H1 (cell line): Measurements from ENCODE around the gene C17orf113.

Experiments used
- POLR2A ChIP-seq, 2 experiments: IDR thresholded peaks; 1 replicate in 1 of 2; 2 replicates in 1 of 2; pipeline ENCODE4 v1.6.1; 2011; ENCODE audit warnings: low read depth in 2 of 2, low read length in 2 of 2, mild to moderate bottlenecking in 2 of 2; ENCODE audit errors: control extremely low read depth in 1 of 2
- RAD21 ChIP-seq, 2 experiments: IDR thresholded peaks in 1 of 2; conservative IDR thresholded peaks in 1 of 2; 2 replicates each; pipeline ENCODE4 v1.6.1; 2011; ENCODE audit warnings: low read depth in 2 of 2, low read length in 2 of 2, improper control_type of control experiment in 1 of 2, inconsistent platforms in 1 of 2, mild to moderate bottlenecking in 1 of 2, moderate library complexity in 1 of 2

DNA sequence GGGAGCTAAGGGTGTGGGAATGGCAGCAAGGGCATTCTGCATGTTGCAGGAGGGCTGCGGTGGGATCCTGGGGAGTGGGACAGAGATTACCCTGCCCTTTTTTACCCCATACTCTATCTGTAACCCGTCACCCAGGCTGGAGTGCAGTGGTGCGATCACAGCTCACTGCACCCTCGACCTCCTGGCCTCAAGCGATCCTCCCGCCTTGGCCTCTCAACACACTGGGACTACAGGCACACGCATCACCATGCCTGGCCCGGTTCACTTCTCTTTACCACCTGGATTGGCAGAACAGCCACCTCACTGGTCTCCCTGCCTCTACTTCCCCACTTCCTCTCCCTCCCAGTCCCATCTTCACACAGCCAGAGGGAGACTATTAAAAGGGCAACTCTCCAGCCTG lies 38.3 kb upstream of the C17orf113 start:
- TF ChIP-seq POLR2A (IDR thresholded peaks at IDR 0.05; ENCODE audit: control extremely low read depth in 1 of 2, low read depth in 2 of 2, low read length in 2 of 2) (no peak), RAD21 (IDR thresholded peaks at IDR 0.05 in 1 of 2, conservative IDR thresholded peaks at IDR 0.05 in 1 of 2; ENCODE audit: low read depth in 2 of 2, low read length in 2 of 2) (no peak)
